GM18873 (cell line): ENCODE measurements around the gene TLK1.
"Not testable (repeated sequence)": the region's sequence is repeated elsewhere in the genome, so short reads cannot be mapped to it uniquely, and the experiment has no call there.

Source experiments
- ATAC-seq: cut with Tn5 transposase; IDR thresholded peaks from one replicate; pipeline ENCODE4 v1.9.1; 2021; ENCODE audit warnings: mild to moderate bottlenecking, moderate library complexity, moderate number of reproducible peaks; ENCODE audit not compliant: unreplicated experiment, low FRiP score

The TLK1 gene

GRCh38 chr2:171087547-171087946 is 73.1 kb downstream of the TLK1 start:
- no peak for ATAC-seq

- ATAC-seq = no peak
Measured at GRCh38 chr2:171086352-171087290, 74.1 kb downstream of the TLK1 start.

- no peak for ATAC-seq
Measured at GRCh38 chr2:171084128-171084527, 76.6 kb downstream of the TLK1 start.

GRCh38 chr2:171083451-171083850 is 77.2 kb downstream of the TLK1 start:
- no peak for ATAC-seq

GRCh38 chr2:171081649-171082111 is 79.0 kb downstream of the TLK1 start:
- ATAC-seq = no peak

- no peak for ATAC-seq
Measured at GRCh38 chr2:171080607-171081006, 80.1 kb downstream of the TLK1 start.

- ATAC-seq = not testable (repeated sequence)
Measured at GRCh38 chr2:171076422-171076821, 84.3 kb downstream of the TLK1 start.

GRCh38 chr2:171072164-171072563 is 88.5 kb downstream of the TLK1 start:
- no peak for ATAC-seq

GRCh38 chr2:171069286-171069956 is 91.3 kb downstream of the TLK1 start:
- no peak for ATAC-seq

- ATAC-seq = no peak
Measured at GRCh38 chr2:171066110-171066509, 94.6 kb downstream of the TLK1 start.

GRCh38 chr2:171057575-171057974 is 103.1 kb downstream of the TLK1 start:
- no peak for ATAC-seq

GRCh38 chr2:171056307-171056706 is 104.4 kb downstream of the TLK1 start:
- ATAC-seq = no peak

- ATAC-seq = no peak
Measured at GRCh38 chr2:171049691-171050090, 111.0 kb downstream of the TLK1 start.

- ATAC-seq = no peak
Measured at GRCh38 chr2:171046048-171046560, 114.6 kb downstream of the TLK1 start.

- no peak for ATAC-seq
Measured at GRCh38 chr2:171044416-171044815, 116.3 kb downstream of the TLK1 start.

GRCh38 chr2:171042253-171042969 is 118.3 kb downstream of the TLK1 start:
- no peak for ATAC-seq

- no peak for ATAC-seq
Measured at GRCh38 chr2:171036532-171036931, 124.2 kb downstream of the TLK1 start.

- no peak for ATAC-seq
Measured at GRCh38 chr2:171034315-171034714, 126.4 kb downstream of the TLK1 start.

GRCh38 chr2:171025214-171025613 is 135.5 kb downstream of the TLK1 start:
- no peak for ATAC-seq

GRCh38 chr2:171018522-171018921 is 142.2 kb downstream of the TLK1 start:
- ATAC-seq = peak; percentile 80

GRCh38 chr2:171016125-171016524 is 144.6 kb downstream of the TLK1 start:
- ATAC-seq = no peak
